Tongue (tissue), 2 donors: ENCODE data around the gene MEX3B. TPM values are rescaled to one million over a fixed set of nuclear protein-coding genes. Genes with fewer than 3 reads are reported as not detected.

ENCODE experiments used
- DNase-seq: peaks from one replicate; pipeline ENCODE4 v3.0.0-alpha.2; 2015
- total RNA-seq: library from RNA; depleted of rRNA; stranded (reverse); fragments of >200 nt; gene quantifications from one replicate; pipeline ENCODE4 v1.2.3, GENCODE V29; 2014

MEX3B gene
- 9.1 TPM for total RNA-seq

GRCh38 chr15:82045892-82046665, at the start of gene MEX3B:
Gene MEX3B (minus strand): TSS chr15:82046018. CDS start chr15:82045705, 313 bp downstream.
- peak; percentile 99 for DNase-seq

- DNase-seq = no peak
Observed at GRCh38 chr15:82093774-82094211, 48.0 kb upstream of the MEX3B start.

GRCh38 chr15:82093325-82093724, 47.5 kb upstream of the MEX3B start:
- no peak for DNase-seq

GRCh38 chr15:82091636-82092140, 45.9 kb upstream of the MEX3B start:
- DNase-seq = no peak

GRCh38 chr15:82086243-82086995, 40.6 kb upstream of the MEX3B start:
- DNase-seq = no peak

- DNase-seq = no peak
Observed at GRCh38 chr15:82081914-82082762, 36.3 kb upstream of the MEX3B start.

GRCh38 chr15:82080774-82081173, 35.0 kb upstream of the MEX3B start:
- DNase-seq = no peak

- DNase-seq = no peak
Observed at GRCh38 chr15:82079736-82080135, 33.9 kb upstream of the MEX3B start.

GRCh38 chr15:82074610-82075009, 28.8 kb upstream of the MEX3B start:
- DNase-seq = no peak

- DNase-seq = no peak
Observed at GRCh38 chr15:82072926-82073537, 27.2 kb upstream of the MEX3B start.

GRCh38 chr15:82066455-82066854, 20.6 kb upstream of the MEX3B start:
- DNase-seq = no peak

GRCh38 chr15:82064824-82065223, 19.0 kb upstream of the MEX3B start:
- DNase-seq = no peak

GRCh38 chr15:82062479-82063454, 16.9 kb upstream of the MEX3B start:
- no peak for DNase-seq

- DNase-seq = no peak
Observed at GRCh38 chr15:82060817-82061216, 15.0 kb upstream of the MEX3B start.

GRCh38 chr15:82058517-82059204, 12.8 kb upstream of the MEX3B start:
- DNase-seq = no peak

- DNase-seq = no peak
Observed at GRCh38 chr15:82058026-82058425, 12.2 kb upstream of the MEX3B start.

- no peak for DNase-seq
Observed at GRCh38 chr15:82056958-82057823, 11.4 kb upstream of the MEX3B start.

GRCh38 chr15:82052751-82053150, 6.9 kb upstream of the MEX3B start:
- DNase-seq = no peak

- no peak for DNase-seq
Observed at GRCh38 chr15:82051664-82052063, 5.8 kb upstream of the MEX3B start.
